H1 (cell line): Measurements from ENCODE around the gene BRD1. TPM values are rescaled to one million over a fixed set of nuclear protein-coding genes. Genes with fewer than 3 reads are reported as not detected.

ENCODE experiments used
- CTCF ChIA-PET: fragments of 300-600 bp; sonication (Branson Sonifier 250); formaldehyde crosslinking; loops from one replicate; lab custom pipeline; 2021; ENCODE audit not compliant: partially characterized antibody; lab: Charles Lee
- POLR2A ChIA-PET: fragments of 300-600 bp; sonication (Branson Sonifier 250); formaldehyde crosslinking; loops from one replicate; lab custom pipeline; 2021; ENCODE audit warnings: inconsistent platforms; ENCODE audit not compliant: partially characterized antibody; lab: Charles Lee
- DNase-seq, 2 experiments: peaks; one replicate each; pipeline versions ENCODE4 v3.0.0 to v3.0.0-alpha.2; 2010 to 2022; ENCODE audit warnings: low spot score in 2 of 2, low read depth in 1 of 2, mixed read lengths in 1 of 2
- FAIRE-seq: peaks from 2 replicates; lab custom pipeline; 2011; peaks lifted over from hg19 to GRCh38; lab: Jason Lieb, UNC
- H2AFZ ChIP-seq: 2 replicates; pipeline ENCODE4 v1.8.1; 2012; ENCODE audit warnings: low read length, inconsistent platforms
- H2AK5ac ChIP-seq: 2 replicates; pipeline ENCODE4 v1.6.1; 2013; ENCODE audit warnings: low read depth, low read length
- H2BK120ac ChIP-seq: replicated peaks from 2 replicates; pipeline ENCODE3; 2013; ENCODE audit warnings: low read depth, low read length, inconsistent platforms
- H2BK12ac ChIP-seq: 2 replicates; pipeline ENCODE4 v1.6.1; 2013; ENCODE audit warnings: low read depth, low read length
- H2BK15ac ChIP-seq: 2 replicates; pipeline ENCODE4 v1.6.1; 2013; ENCODE audit warnings: low read length
- H2BK20ac ChIP-seq: 2 replicates; pipeline ENCODE4 v1.6.1; 2013; ENCODE audit warnings: low read length
- H2BK5ac ChIP-seq: 2 replicates; pipeline ENCODE4 v1.6.1; 2013; ENCODE audit warnings: low read depth, low read length
- H3K14ac ChIP-seq: 2 replicates; pipeline ENCODE4 v1.6.1; 2013; ENCODE audit warnings: inconsistent platforms; ENCODE audit not compliant: insufficient read length
- H3K18ac ChIP-seq: 2 replicates; pipeline ENCODE4 v1.6.1; 2013; ENCODE audit warnings: low read length; ENCODE audit errors: extremely low read depth
- H3K23ac ChIP-seq: 2 replicates; pipeline ENCODE4 v1.6.1; 2013; ENCODE audit warnings: inconsistent platforms; ENCODE audit not compliant: insufficient read length
- H3K23me2 ChIP-seq: 2 replicates; pipeline ENCODE4 v1.6.1; 2013; ENCODE audit warnings: low read depth, low read length
- H3K27ac ChIP-seq: 2 replicates; pipeline ENCODE4 v1.6.1; 2011; ENCODE audit warnings: low read depth, low read length, inconsistent platforms
- H3K27me3 ChIP-seq, 4 experiments: replicated peaks in 1 of 4; 1 replicate in 1 of 4; 2 replicates in 3 of 4; pipeline versions ENCODE4 v1.6.1 to v1.8.1; 2011 to 2013; ENCODE audit warnings: low read length in 3 of 4, mild to moderate bottlenecking in 3 of 4, inconsistent platforms in 2 of 4, mixed read lengths in 2 of 4, moderate library complexity in 1 of 4; ENCODE audit not compliant: control insufficient read depth in 3 of 4, insufficient read depth in 3 of 4; ENCODE audit errors: extremely low read depth in 1 of 4
- H3K36me3 ChIP-seq, 4 experiments: 2 replicates each; pipeline versions ENCODE4 v1.6.1 to v1.8.1; 2011 to 2013; ENCODE audit warnings: mild to moderate bottlenecking in 4 of 4, low read length in 3 of 4, moderate library complexity in 2 of 4, control low read depth in 1 of 4, inconsistent platforms in 1 of 4; ENCODE audit not compliant: insufficient read depth in 4 of 4, control insufficient read depth in 2 of 4
- H3K4ac ChIP-seq: replicated peaks from 2 replicates; pipeline ENCODE3; 2013; ENCODE audit warnings: low read length, low read depth, mixed read lengths, inconsistent platforms; ENCODE audit not compliant: insufficient read length
- H3K4me1 ChIP-seq, 4 experiments: replicated peaks in 1 of 4; 1 replicate in 1 of 4; 2 replicates in 3 of 4; pipeline versions ENCODE4 v1.6.1 to v1.8.1; 2011 to 2013; ENCODE audit warnings: low read length in 3 of 4, inconsistent platforms in 2 of 4, mixed read lengths in 1 of 4; ENCODE audit not compliant: insufficient read depth in 4 of 4, control insufficient read depth in 3 of 4
- H3K4me2 ChIP-seq, 2 experiments: 2 replicates each; pipeline versions ENCODE4 v1.6.1 to v1.8.1; 2011 to 2013; ENCODE audit warnings: low read depth in 2 of 2, low read length in 2 of 2, control low read depth in 1 of 2, inconsistent platforms in 1 of 2, mild to moderate bottlenecking in 1 of 2; ENCODE audit not compliant: insufficient read depth in 1 of 2
- H3K4me3 ChIP-seq, 4 experiments: fragments of 200-600, 300-600 bp in 1 of 4; sonication (generic), shearing (Covaris generic), sonication (Bioruptor Twin) in 1 of 4; 2 replicates each; pipeline versions ENCODE4 v1.5.1 to v1.8.1; 2011 to 2016; ENCODE audit warnings: low read length in 4 of 4, low read depth in 3 of 4, control low read depth in 2 of 4, inconsistent platforms in 2 of 4, mild to moderate bottlenecking in 2 of 4, mixed read lengths in 1 of 4, moderate library complexity in 1 of 4; ENCODE audit not compliant: insufficient read depth in 2 of 4; ENCODE audit errors: extremely low read depth in 1 of 4
- H3K56ac ChIP-seq: replicated peaks from 2 replicates; pipeline ENCODE3; 2013; ENCODE audit warnings: low read depth, mild to moderate bottlenecking, mixed read lengths, low read length, inconsistent platforms; ENCODE audit not compliant: insufficient read length
- H3K79me1 ChIP-seq: 2 replicates; pipeline ENCODE4 v1.6.1; 2013; ENCODE audit warnings: low read depth, low read length, control low read depth
- H3K79me2 ChIP-seq, 2 experiments: 2 replicates each; pipeline versions ENCODE4 v1.6.1 to v1.8.1; 2012 to 2013; ENCODE audit warnings: low read length in 2 of 2, mild to moderate bottlenecking in 2 of 2, inconsistent platforms in 1 of 2; ENCODE audit not compliant: insufficient read depth in 2 of 2, control insufficient read depth in 1 of 2
- H3K9ac ChIP-seq, 4 experiments: replicated peaks in 1 of 4; 1 replicate in 1 of 4; 2 replicates in 3 of 4; pipeline versions ENCODE4 v1.6.1 to v1.8.1; 2011 to 2013; ENCODE audit warnings: low read depth in 3 of 4, low read length in 3 of 4, control low read depth in 2 of 4, mild to moderate bottlenecking in 2 of 4, moderate library complexity in 2 of 4, inconsistent platforms in 1 of 4; ENCODE audit errors: extremely low read depth in 1 of 4
- H3K9me3 ChIP-seq, 2 experiments: 2 replicates each; pipeline versions ENCODE4 v1.6.1 to v1.8.1; 2012 to 2013; ENCODE audit warnings: mild to moderate bottlenecking in 2 of 2, moderate library complexity in 2 of 2, control low read depth in 1 of 2, inconsistent platforms in 1 of 2, low read depth in 1 of 2, low read length in 1 of 2, mixed read lengths in 1 of 2; ENCODE audit not compliant: insufficient read depth in 2 of 2
- H4K20me1 ChIP-seq, 2 experiments: replicated peaks in 1 of 2; 2 replicates each; pipeline versions ENCODE3 to v1.8.1; 2011 to 2013; ENCODE audit warnings: inconsistent platforms in 2 of 2, low read length in 2 of 2, mild to moderate bottlenecking in 1 of 2; ENCODE audit not compliant: insufficient read depth in 2 of 2, control insufficient read depth in 1 of 2
- H4K5ac ChIP-seq: 2 replicates; pipeline ENCODE4 v1.6.1; 2013; ENCODE audit warnings: low read length, low read depth, mixed read lengths, inconsistent platforms; ENCODE audit not compliant: insufficient read length
- H4K8ac ChIP-seq: 2 replicates; pipeline ENCODE4 v1.8.0; 2013; ENCODE audit warnings: mild to moderate bottlenecking, moderate library complexity, low read length, inconsistent platforms; ENCODE audit not compliant: insufficient read depth; ENCODE audit errors: extremely low read depth
- H4K91ac ChIP-seq: replicated peaks from 2 replicates; pipeline ENCODE3; 2013; ENCODE audit warnings: low read length, mixed read lengths, inconsistent platforms; ENCODE audit not compliant: insufficient read length
- BRCA1 ChIP-seq: IDR thresholded peaks from 2 replicates; pipeline ENCODE4 v1.6.1; 2012; ENCODE audit warnings: low read depth, low read length, improper control_type of control experiment
- CBX5 ChIP-seq: fragments of 300-800, 300-1000 bp; sonication (generic); IDR thresholded peaks from 2 replicates; pipeline ENCODE4 v1.7.1; 2016; ENCODE audit warnings: antibody characterized with exemption, low read length, low read depth
- CBX8 ChIP-seq: fragments of 300-800, 300-1000 bp; sonication (generic); IDR thresholded peaks from 2 replicates; pipeline ENCODE4 v1.7.1; 2016; ENCODE audit warnings: low read depth, low read length, borderline replicate concordance
- EP300 ChIP-seq, 2 experiments: IDR thresholded peaks; 1 replicate in 1 of 2; 2 replicates in 1 of 2; pipeline ENCODE4 v1.6.1; 2011 to 2012; ENCODE audit warnings: low read depth in 2 of 2, low read length in 2 of 2, mild to moderate bottlenecking in 2 of 2, borderline replicate concordance in 1 of 2, inconsistent platforms in 1 of 2, moderate library complexity in 1 of 2
- PHF8 ChIP-seq: fragments of 200-600 bp; sonication (generic); conservative IDR thresholded peaks from 2 replicates; pipeline ENCODE4 v1.7.1; 2012; ENCODE audit warnings: low read depth, mild to moderate bottlenecking, inconsistent platforms, low read length, moderate library complexity
- RNF2 ChIP-seq: fragments of 200-900, 300-1000 bp; sonication (generic); IDR thresholded peaks from 2 replicates; pipeline ENCODE4 v1.7.1; 2016; ENCODE audit warnings: borderline replicate concordance, low read depth, mild to moderate bottlenecking, antibody characterized with exemption, low read length; ENCODE audit not compliant: poor library complexity, severe bottlenecking; ENCODE audit errors: missing control alignments
- SIX5 ChIP-seq: IDR thresholded peaks from 2 replicates; pipeline ENCODE4 v1.6.1; 2011; ENCODE audit warnings: mild to moderate bottlenecking, low read depth, low read length
- SRF ChIP-seq: IDR thresholded peaks from 2 replicates; pipeline ENCODE4 v1.6.1; 2011; ENCODE audit warnings: mild to moderate bottlenecking, low read depth, low read length, moderate library complexity
- TBP ChIP-seq: IDR thresholded peaks from 2 replicates; pipeline ENCODE4 v1.6.1; 2011; ENCODE audit warnings: low read depth, low read length, improper control_type of control experiment
- WGBS, 2 experiments: shearing (Covaris generic) in 1 of 2; methylation state at CpG; one replicate each; pipeline versions ENCODE4 v1.1.6 to v1.1.7; 2013 to 2015; ENCODE audit warnings: low lambda C conversion rate in 2 of 2, mixed read lengths in 2 of 2, inconsistent platforms in 1 of 2, low coverage in 1 of 2, missing lambda C conversion rate in 1 of 2; ENCODE audit not compliant: insufficient replicate concordance in 2 of 2, insufficient coverage in 1 of 2, insufficient read length in 1 of 2; ENCODE audit errors: extremely low coverage in 1 of 2, missing lambda C conversion rate in 1 of 2; 5-methylcytosine and 5-hydroxymethylcytosine counted together
- polyA plus RNA-seq, 7 experiments: library from polyadenylated mRNA; depleted of rRNA in 3 of 7; stranded (reverse) in 5 of 7; unstranded in 2 of 7; fragments of >200 nt in 5 of 7; fragments of 200-250 nt in 2 of 7; gene quantifications; 1 replicate in 5 of 7; 2 replicates in 1 of 7; 4 replicates in 1 of 7; pipeline versions ENCODE4 v1.2.1 to v1.2.3, GENCODE V29; 2011 to 2013; ENCODE audit warnings: missing spikeins in 2 of 7, mixed read lengths in 2 of 7
- total RNA-seq: library from RNA; stranded (reverse); fragmentation: NEBNext Ultra II Directional; extraction: Animal tissue kit (Norgen Biotek cat#: 25700); gene quantifications from 2 replicates; pipeline ENCODE4 v1.2.1, GENCODE V29; 2021
- TF ChIP-seq, protein P1 (sequence below): IDR thresholded peaks from 2 replicates; pipeline ENCODE4 v1.6.1; 2012; ENCODE audit warnings: inconsistent platforms
- TF ChIP-seq, protein P2 (sequence below): IDR thresholded peaks from 2 replicates; pipeline ENCODE4 v1.6.1; 2011; ENCODE audit warnings: low read length, improper control_type of control experiment

BRD1 gene
- total and polyA plus RNA-seq, 2 of the 8 experiments (the other 6 are each of a cell fraction or from before 2014, with no cell fraction given): 6.8 to 34.0 TPM

DNA sequence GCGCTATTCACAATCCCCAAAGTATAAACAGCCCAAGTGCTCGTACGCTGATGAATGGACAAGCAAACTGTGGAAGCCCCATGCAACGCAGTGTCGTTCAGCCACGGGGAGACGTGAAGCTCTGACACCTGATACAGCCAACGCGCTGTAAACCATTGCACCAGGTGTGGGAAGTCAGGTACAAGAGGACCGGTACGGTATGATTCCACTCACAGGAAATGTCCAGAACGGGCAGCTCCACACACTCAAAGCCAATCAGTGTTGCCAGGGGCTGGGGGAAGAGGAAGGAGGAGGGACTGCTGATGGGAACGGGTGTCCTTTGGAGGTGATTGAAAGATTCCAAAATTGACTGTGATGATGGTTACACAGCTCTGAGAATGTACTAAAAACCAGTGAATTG lies 64.5 kb downstream of the BRD1 start:
- Histone ChIP-seq H2BK120ac (no peak overlapping the region), H3K14ac (no peak overlapping the region), H4K20me1 (peaks cover 0 to under 1% of the 10 kb centered on the region in 2 experiments), H3K4ac (no peak overlapping the region), H2AFZ (no peak overlapping the region), H3K9ac (no peak overlapping the region), H3K4me3 (no peak overlapping the region), H3K79me2 (no peaks in the 10 kb centered on the region), H3K56ac (no peak overlapping the region), H2BK5ac (no peak overlapping the region), H3K79me1 (no peaks in the 10 kb centered on the region), H2BK12ac (no peak overlapping the region), H3K23ac (no peak overlapping the region), H3K27ac (no peak overlapping the region), H2BK15ac (no peak overlapping the region), H3K9me3 (peaks cover 5 to 8% of the 10 kb centered on the region in 2 experiments; a peak in 2 of 4 replicates), H3K36me3 (no peaks in the 10 kb centered on the region), H4K5ac (no peak overlapping the region), H2AK5ac (no peak overlapping the region), H3K4me1 (no peaks in the 10 kb centered on the region), H3K18ac (no peak overlapping the region), H3K23me2 (no peaks in the 10 kb centered on the region), H2BK20ac (no peak overlapping the region), H4K91ac (no peak overlapping the region), H3K27me3 (no peaks in the 10 kb centered on the region), H4K8ac (no peak overlapping the region), H3K4me2 (no peak overlapping the region)
- CTCF ChIA-PET: no interaction called here
- FAIRE-seq: no peak
- POLR2A ChIA-PET: no interaction called here
- no peak for DNase-seq
- TF ChIP-seq EP300 (IDR thresholded peaks at IDR 0.05; ENCODE audit: borderline replicate concordance in 1 of 2, low read depth in 2 of 2, low read length in 2 of 2) (no peak), SRF (no peak), RNF2 (no peak), SIX5 (no peak), PHF8 (no peak), CBX5 (no peak), CBX8 (no peak), TBP (no peak), BRCA1 (no peak)
- TF ChIP-seq, protein P1, sequence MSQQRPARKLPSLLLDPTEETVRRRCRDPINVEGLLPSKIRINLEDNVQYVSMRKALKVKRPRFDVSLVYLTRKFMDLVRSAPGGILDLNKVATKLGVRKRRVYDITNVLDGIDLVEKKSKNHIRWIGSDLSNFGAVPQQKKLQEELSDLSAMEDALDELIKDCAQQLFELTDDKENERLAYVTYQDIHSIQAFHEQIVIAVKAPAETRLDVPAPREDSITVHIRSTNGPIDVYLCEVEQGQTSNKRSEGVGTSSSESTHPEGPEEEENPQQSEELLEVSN: no peak
- TF ChIP-seq, protein P2, sequence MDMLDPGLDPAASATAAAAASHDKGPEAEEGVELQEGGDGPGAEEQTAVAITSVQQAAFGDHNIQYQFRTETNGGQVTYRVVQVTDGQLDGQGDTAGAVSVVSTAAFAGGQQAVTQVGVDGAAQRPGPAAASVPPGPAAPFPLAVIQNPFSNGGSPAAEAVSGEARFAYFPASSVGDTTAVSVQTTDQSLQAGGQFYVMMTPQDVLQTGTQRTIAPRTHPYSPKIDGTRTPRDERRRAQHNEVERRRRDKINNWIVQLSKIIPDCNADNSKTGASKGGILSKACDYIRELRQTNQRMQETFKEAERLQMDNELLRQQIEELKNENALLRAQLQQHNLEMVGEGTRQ: no peak
- 88% methylated on average over 13 of the region's 13 CpGs; no CpG with 5 or more reads in 1 of the 2 experiments for WGBS, 2 experiments
